T-helper 1 cell (primary cell): ENCODE results near the gene SORCS2.

Source experiments
- DNase-seq, 5 donors: peaks; one replicate each; pipeline ENCODE4 v3.0.0-alpha.2; 2012 to 2020

Gene SORCS2

GRCh38 chr4:7725951-7726350 lies 533.6 kb downstream of the SORCS2 start:
- DNase-seq, result no peak

- DNase-seq, result no peak
Observed at GRCh38 chr4:7726665-7727413, 534.5 kb downstream of the SORCS2 start.

GRCh38 chr4:7727749-7728148 lies 535.4 kb downstream of the SORCS2 start:
- DNase-seq, result no peak

GRCh38 chr4:7731437-7731836 lies 539.1 kb downstream of the SORCS2 start:
- no peak for DNase-seq

- DNase-seq, result no peak
Observed at GRCh38 chr4:7732263-7732662, 539.9 kb downstream of the SORCS2 start.

- no peak for DNase-seq
Observed at GRCh38 chr4:7733201-7733600, 540.9 kb downstream of the SORCS2 start.

- no peak for DNase-seq
Observed at GRCh38 chr4:7733801-7734650, 541.7 kb downstream of the SORCS2 start.

GRCh38 chr4:7734651-7735260 lies 542.4 kb downstream of the SORCS2 start:
- no peak for DNase-seq

- DNase-seq, result no peak
Observed at GRCh38 chr4:7735395-7735794, 543.1 kb downstream of the SORCS2 start.

- DNase-seq, result no peak
Observed at GRCh38 chr4:7735961-7736360, 543.6 kb downstream of the SORCS2 start.

GRCh38 chr4:7736436-7737267 lies 544.3 kb downstream of the SORCS2 start:
- DNase-seq, result no peak

GRCh38 chr4:7737268-7737645 lies 544.9 kb downstream of the SORCS2 start:
- DNase-seq, result no peak

GRCh38 chr4:7737752-7738457 lies 545.6 kb downstream of the SORCS2 start:
- DNase-seq, result no peak

- no peak for DNase-seq
Observed at GRCh38 chr4:7738458-7739076, 546.2 kb downstream of the SORCS2 start.

- no peak for DNase-seq
Observed at GRCh38 chr4:7739077-7739917, 547.0 kb downstream of the SORCS2 start.

- DNase-seq, result no peak
Observed at GRCh38 chr4:7739918-7740865, 547.9 kb downstream of the SORCS2 start.

GRCh38 chr4:7740866-7741525 lies 548.7 kb downstream of the SORCS2 start:
- DNase-seq, result no peak

GRCh38 chr4:7741946-7742806 lies 549.8 kb downstream of the SORCS2 start:
- DNase-seq, result no peak
